Left lung (tissue), 10 donors: ENCODE data around the gene KLHL3. TPM values are rescaled to one million over a fixed set of nuclear protein-coding genes. Genes with fewer than 3 reads are reported as not detected.

Source experiments
- ATAC-seq: fragments of 200-7000 bp; cut with Tn5 transposase; one replicate; pipeline ENCODE4 v1.9.1; 2020; ENCODE audit warnings: moderate library complexity
- DNase-seq, 4 donors: peaks; one replicate each; pipeline ENCODE4 v3.0.0-alpha.2; 2013 to 2020
- H3K27ac ChIP-seq, 2 donors: fragments of 200-600 bp; sonication (generic) in 1 of 2; one replicate each; pipeline versions ENCODE4 v1.5.0 to v1.8.0; 2020 to 2021
- H3K27me3 ChIP-seq, 2 donors: fragments of 200-600 bp; sonication (generic) in 1 of 2; one replicate each; pipeline versions ENCODE4 v1.5.0 to v1.8.0; 2020 to 2021
- H3K36me3 ChIP-seq, 2 donors: fragments of 200-600 bp; sonication (generic) in 1 of 2; one replicate each; pipeline versions ENCODE4 v1.5.0 to v1.8.0; 2020 to 2021
- H3K4me1 ChIP-seq, 2 donors: fragments of 200-600 bp; one replicate each; pipeline ENCODE4 v1.8.0; 2021
- H3K4me3 ChIP-seq, 2 donors: fragments of 200-600 bp; sonication (generic) in 1 of 2; one replicate each; pipeline versions ENCODE4 v1.5.0 to v1.8.0; 2020 to 2021; ENCODE audit warnings: mild to moderate bottlenecking in 1 of 2
- H3K9me3 ChIP-seq, 2 donors: fragments of 200-600 bp; sonication (generic) in 1 of 2; one replicate each; pipeline versions ENCODE4 v1.5.0 to v1.8.0; 2020 to 2021
- CTCF ChIP-seq, 2 donors: fragments of 200-600 bp; sonication (generic) in 1 of 2; IDR thresholded peaks; one replicate each; pipeline versions ENCODE4 v1.5.0 to v1.8.0; 2021; ENCODE audit warnings: antibody characterized with exemption in 2 of 2
- intact Hi-C, 2 donors: fragments of 100-400 bp; cut with DNase I; formaldehyde crosslinking; loops; one replicate each; pipeline versions ENCODE4 v1.11.2 to v1.14.2; 2022
- polyA plus RNA-seq, 6 donors: library from polyadenylated mRNA; unstranded; fragments of 120-200 nt; gene quantifications; one replicate each; pipeline ENCODE4 v1.2.1, GENCODE V29; 2013; ENCODE audit not compliant: insufficient read length in 6 of 6
- total RNA-seq, 2 donors: library from RNA; stranded (reverse); fragmentation: NEBNext Ultra II Directional; extraction: Animal tissue kit (Norgen Biotek cat#: 25700); gene quantifications; one replicate each; pipeline ENCODE4 v1.2.1, GENCODE V29; 2021
- donor health status: DM: no; HTN: yes; CAD: no.
- donor health status: DM: no; HTN: no; CAD: no.

The KLHL3 gene
- total and polyA plus RNA-seq, 8 donors = 5.4 to 35.7 (median 29.7) TPM

DNA sequence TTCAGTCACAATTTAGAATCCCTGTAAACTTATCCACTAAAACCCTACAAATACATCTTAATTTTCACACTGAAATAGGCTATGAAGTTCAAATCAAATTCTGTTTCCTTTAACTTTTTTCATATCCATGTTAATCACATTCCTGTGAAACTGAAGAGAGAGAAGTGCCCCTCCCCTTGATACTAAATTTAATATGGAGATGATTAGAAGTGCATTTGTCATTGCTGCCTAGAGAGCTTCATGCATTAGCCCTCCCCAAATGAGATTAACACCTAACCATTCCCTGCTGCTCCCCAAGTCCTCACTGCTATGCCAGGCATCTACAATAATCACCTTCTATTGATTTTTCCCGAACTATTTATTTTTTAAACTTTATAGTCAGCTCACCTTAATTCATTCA lies 151.6 kb downstream of the KLHL3 start:
- Histone ChIP-seq H3K36me3 (no peaks in the 10 kb centered on the region), H3K27ac (no peak overlapping the region), H3K27me3 (no peaks in the 10 kb centered on the region), H3K4me3 (no peak overlapping the region), H3K4me1 (no peaks in the 10 kb centered on the region), H3K9me3 (peaks cover 0 to 3% of the 10 kb centered on the region in 2 donors)
- no peak for DNase-seq
- no peak for ATAC-seq
- intact Hi-C loops = no loop called here
- TF ChIP-seq CTCF (IDR thresholded peaks at IDR 0.05) = no peak

DNA sequence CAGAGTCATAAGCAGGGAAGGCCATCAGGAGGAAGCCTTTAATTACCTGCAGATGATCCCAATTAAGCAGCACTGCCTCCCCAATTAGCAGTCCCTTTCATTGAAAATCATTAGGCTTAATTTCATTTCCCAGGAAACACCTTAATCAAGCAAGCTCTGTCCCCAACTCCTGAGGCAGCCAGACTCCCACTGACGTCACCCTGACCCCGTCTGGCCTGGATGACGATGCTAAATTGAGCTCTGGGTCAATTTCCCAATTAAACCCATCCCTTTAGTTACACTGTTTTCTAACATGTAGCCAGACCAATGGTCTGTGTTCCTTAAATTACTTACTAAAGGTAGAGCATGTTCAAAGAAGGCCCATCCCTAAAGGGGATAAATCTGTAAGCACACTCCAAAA lies 152.8 kb downstream of the KLHL3 start:
- Histone ChIP-seq H3K9me3 (peaks cover 0 to 3% of the 10 kb centered on the region in 2 donors), H3K27ac (no peak overlapping the region), H3K27me3 (no peaks in the 10 kb centered on the region), H3K4me3 (no peak overlapping the region), H3K4me1 (no peaks in the 10 kb centered on the region), H3K36me3 (no peaks in the 10 kb centered on the region)
- intact Hi-C loops = no loop called here
- DNase-seq = no peak
- ATAC-seq = no peak
- TF ChIP-seq CTCF (IDR thresholded peaks at IDR 0.05) = no peak

GRCh38 chr5:137582218-137582617 lies 153.7 kb downstream of the KLHL3 start:
- DNase-seq (no peak), ATAC-seq (no peak)
- Histone ChIP-seq H3K27me3 (no peaks in the 10 kb centered on the region), H3K27ac (no peak overlapping the region), H3K9me3 (peaks cover 0 to 3% of the 10 kb centered on the region in 2 donors), H3K4me1 (no peaks in the 10 kb centered on the region), H3K36me3 (no peaks in the 10 kb centered on the region), H3K4me3 (no peak overlapping the region)
- TF ChIP-seq CTCF (IDR thresholded peaks at IDR 0.05) = no peak
- intact Hi-C loops = no loop called here

DNA sequence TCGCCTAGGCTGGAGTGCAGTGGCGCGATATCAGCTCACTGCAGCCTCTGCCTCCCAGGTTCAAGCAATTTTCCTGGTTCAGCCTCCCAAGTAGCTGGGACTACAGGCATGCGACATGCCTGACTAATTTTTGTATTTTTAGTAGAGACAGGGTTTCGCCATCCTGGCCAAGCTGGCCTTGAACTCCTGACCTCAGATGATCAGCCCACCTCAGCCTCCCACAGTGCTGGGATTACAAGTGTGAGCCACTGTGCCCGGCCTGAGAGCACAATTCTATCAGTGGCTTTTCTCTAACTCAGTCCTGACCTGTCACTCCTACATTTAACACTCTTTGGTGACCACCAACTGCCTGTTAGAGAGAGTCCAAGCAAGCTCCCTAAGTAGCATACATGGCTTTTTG lies 154.1 kb downstream of the KLHL3 start:
- Histone ChIP-seq H3K27ac (no peak overlapping the region), H3K4me3 (no peak overlapping the region), H3K9me3 (peaks cover 0 to 3% of the 10 kb centered on the region in 2 donors), H3K36me3 (no peaks in the 10 kb centered on the region), H3K4me1 (no peaks in the 10 kb centered on the region), H3K27me3 (no peaks in the 10 kb centered on the region)
- ATAC-seq = no peak
- no peak for DNase-seq
- intact Hi-C loops = no loop called here
- no peak for TF ChIP-seq CTCF (IDR thresholded peaks at IDR 0.05)

- intact Hi-C loops = no loop called here
- no peaks in the 10 kb centered on the region for H3K27me3 ChIP-seq
- H3K36me3 ChIP-seq = no peaks in the 10 kb centered on the region
- ATAC-seq (no peak), DNase-seq (no peak)
- TF ChIP-seq CTCF (IDR thresholded peaks at IDR 0.05) = no peak
- no peak overlapping the region for H3K27ac ChIP-seq
- H3K9me3 ChIP-seq = no peaks in the 10 kb centered on the region
- no peak overlapping the region for H3K4me3 ChIP-seq
- H3K4me1 ChIP-seq = no peaks in the 10 kb centered on the region
Measured at GRCh38 chr5:137580030-137580429, 155.9 kb downstream of the KLHL3 start.
